Thyroid gland (tissue), 4 donors: ENCODE results near the gene CACNA1I.

Experiments
- POLR2A ChIP-seq, 2 donors: fragments of 450-650 bp; IDR thresholded peaks; one replicate each; pipeline ENCODE4 v1.6.1; 2017; ENCODE audit warnings: antibody characterized with exemption in 2 of 2, mild to moderate bottlenecking in 2 of 2, moderate library complexity in 1 of 2
- TF ChIP-seq, protein P1 (sequence below), 6 experiments: fragments of 200-600 bp in 3 of 6; fragments of 450-650 bp in 3 of 6; sonication (generic) in 3 of 6; IDR thresholded peaks; one replicate each; pipeline ENCODE4 v1.5.1; 2016 to 2019; ENCODE audit warnings: antibody characterized with exemption in 6 of 6, mild to moderate bottlenecking in 2 of 6, inconsistent platforms in 1 of 6, moderate library complexity in 1 of 6

DNA sequence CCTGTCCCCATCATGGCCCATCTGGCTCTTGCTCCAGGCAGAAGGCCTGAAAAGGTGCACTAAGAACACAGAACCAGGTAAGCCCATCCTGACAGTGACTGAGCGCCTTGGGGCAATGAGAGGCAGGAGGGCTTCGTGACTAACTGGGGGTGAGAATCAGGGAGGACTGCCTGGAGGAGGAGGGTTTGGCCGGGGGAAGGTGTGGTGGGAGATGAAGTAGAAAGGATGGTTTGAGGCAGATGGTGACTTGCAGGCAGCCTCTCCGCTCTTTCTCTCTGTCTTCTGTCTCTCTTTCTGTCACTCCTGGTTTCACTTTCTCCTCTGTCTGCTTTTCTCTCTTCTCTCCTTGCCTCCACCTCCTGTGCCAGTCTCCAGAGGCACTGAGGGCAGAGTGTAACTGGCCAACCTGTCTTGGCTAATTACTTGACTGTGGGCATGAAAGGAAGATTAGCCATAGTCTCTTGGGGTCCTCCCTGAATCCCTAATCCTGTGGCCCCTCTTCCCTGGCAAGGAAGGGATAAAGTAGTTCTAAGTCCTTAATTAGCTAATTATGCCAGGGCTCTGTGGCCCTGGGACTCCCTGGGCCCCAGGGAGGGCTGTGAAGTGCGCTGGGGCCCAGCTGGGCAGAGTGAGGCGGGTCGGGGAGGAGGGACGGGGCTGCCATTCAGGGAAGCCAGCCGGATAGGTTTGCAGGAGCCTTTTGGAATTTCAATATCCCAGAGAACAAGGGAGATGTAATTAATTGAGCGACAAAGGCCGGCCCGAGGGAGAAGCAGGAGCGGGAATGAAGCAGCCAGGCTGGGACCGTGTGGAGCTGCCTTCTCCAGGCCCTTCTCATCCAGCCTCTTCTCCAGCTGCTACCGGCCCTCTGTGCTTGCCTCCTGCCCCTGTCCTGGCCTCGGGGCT lies 61.1 kb downstream of the CACNA1I start:
- TF ChIP-seq, protein P1, sequence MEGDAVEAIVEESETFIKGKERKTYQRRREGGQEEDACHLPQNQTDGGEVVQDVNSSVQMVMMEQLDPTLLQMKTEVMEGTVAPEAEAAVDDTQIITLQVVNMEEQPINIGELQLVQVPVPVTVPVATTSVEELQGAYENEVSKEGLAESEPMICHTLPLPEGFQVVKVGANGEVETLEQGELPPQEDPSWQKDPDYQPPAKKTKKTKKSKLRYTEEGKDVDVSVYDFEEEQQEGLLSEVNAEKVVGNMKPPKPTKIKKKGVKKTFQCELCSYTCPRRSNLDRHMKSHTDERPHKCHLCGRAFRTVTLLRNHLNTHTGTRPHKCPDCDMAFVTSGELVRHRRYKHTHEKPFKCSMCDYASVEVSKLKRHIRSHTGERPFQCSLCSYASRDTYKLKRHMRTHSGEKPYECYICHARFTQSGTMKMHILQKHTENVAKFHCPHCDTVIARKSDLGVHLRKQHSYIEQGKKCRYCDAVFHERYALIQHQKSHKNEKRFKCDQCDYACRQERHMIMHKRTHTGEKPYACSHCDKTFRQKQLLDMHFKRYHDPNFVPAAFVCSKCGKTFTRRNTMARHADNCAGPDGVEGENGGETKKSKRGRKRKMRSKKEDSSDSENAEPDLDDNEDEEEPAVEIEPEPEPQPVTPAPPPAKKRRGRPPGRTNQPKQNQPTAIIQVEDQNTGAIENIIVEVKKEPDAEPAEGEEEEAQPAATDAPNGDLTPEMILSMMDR (IDR thresholded peaks at IDR 0.05) = no peak
- no peak for TF ChIP-seq POLR2A (IDR thresholded peaks at IDR 0.05)
